B cell (primary cell): ENCODE data around the gene SPATA2L.

ENCODE experiments used
- CTCF ChIP-seq: fragments of 200-600 bp; IDR thresholded peaks from one replicate; pipeline ENCODE4 v1.8.0; 2022; ENCODE audit warnings: antibody characterized with exemption, mild to moderate bottlenecking
- EZH2 ChIP-seq: IDR thresholded peaks from 2 replicates; pipeline ENCODE4 v1.6.1; 2012; ENCODE audit warnings: borderline replicate concordance, low read depth, mild to moderate bottlenecking, moderate library complexity, low read length; ENCODE audit not compliant: insufficient read depth, poor library complexity, severe bottlenecking

- no peak for TF ChIP-seq CTCF
- no peak for TF ChIP-seq EZH2
These were observed 35.0 kb upstream of the SPATA2L start for GRCh38 chr16:89736554-89736953.
